ENCODE data around the gene ASCL3. TPM values are rescaled to one million over a fixed set of nuclear protein-coding genes. Genes with fewer than 3 reads are reported as not detected.

ASCL3 gene
- total and polyA plus RNA-seq, 2 of the 8 experiments (the other 6 are each of a cell fraction or from before 2014, with no cell fraction given), result not detected

DNA sequence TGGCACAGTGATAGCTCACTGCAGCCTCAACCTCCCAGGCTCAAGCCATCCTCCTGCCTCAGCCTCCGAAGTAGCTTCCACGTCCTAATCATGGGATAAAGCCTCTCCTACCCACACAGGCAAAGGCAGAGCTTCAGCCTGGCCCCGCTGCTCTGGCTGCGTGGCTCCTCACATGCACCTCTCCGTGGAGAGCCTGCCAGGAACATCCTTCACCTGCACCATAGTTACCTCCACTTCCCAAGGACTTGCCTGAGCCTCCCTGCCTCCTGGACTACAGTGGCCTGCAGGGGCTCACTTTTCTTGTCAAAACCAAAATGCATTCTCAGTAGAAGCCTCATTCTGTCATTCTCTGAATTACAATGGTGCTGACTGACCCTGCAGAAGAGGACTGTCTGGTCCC is 16.6 kb downstream of the ASCL3 start:
- Histone ChIP-seq H3K56ac (replicated peaks; ENCODE audit: insufficient read length, low read depth, low read length) (no peak overlapping the region), H3K27me3 (replicated peaks in 1 of 4; ENCODE audit: control insufficient read depth in 3 of 4, extremely low read depth in 1 of 4, insufficient read depth in 3 of 4, low read length in 3 of 4) (no peaks in the 10 kb centered on the region), H2BK5ac (ENCODE audit: low read depth, low read length) (no peak overlapping the region), H4K8ac (ENCODE audit: extremely low read depth, insufficient read depth, low read length) (no peak overlapping the region; the same call in 1 of the 2 replicates), H3K14ac (ENCODE audit: insufficient read length) (no peak overlapping the region), H2BK20ac (ENCODE audit: low read length) (no peak overlapping the region), H3K9ac (replicated peaks in 1 of 4; ENCODE audit: extremely low read depth in 1 of 4, low read depth in 3 of 4, low read length in 3 of 4) (no peak overlapping the region), H3K36me3 (ENCODE audit: control insufficient read depth in 2 of 4, insufficient read depth in 4 of 4, low read length in 3 of 4) (peaks cover under 1 to 14% (median 5%) of the 10 kb centered on the region in 4 experiments; a peak in 5 of 8 replicates), H3K79me1 (ENCODE audit: low read depth, low read length) (no peaks in the 10 kb centered on the region; the same call in 1 of the 2 replicates), H3K4me1 (replicated peaks in 1 of 4; ENCODE audit: control insufficient read depth in 3 of 4, insufficient read depth in 4 of 4, low read length in 3 of 4) (no peaks in the 10 kb centered on the region), H3K23ac (ENCODE audit: insufficient read length) (no peak overlapping the region), H3K4me2 (ENCODE audit: insufficient read depth in 1 of 2, low read depth in 2 of 2, low read length in 2 of 2) (no peak overlapping the region), H3K9me3 (ENCODE audit: insufficient read depth in 2 of 2, low read depth in 1 of 2, low read length in 1 of 2) (no peaks in the 10 kb centered on the region), H3K79me2 (ENCODE audit: control insufficient read depth in 1 of 2, insufficient read depth in 2 of 2, low read length in 2 of 2) (no peaks in the 10 kb centered on the region), H3K18ac (ENCODE audit: extremely low read depth, low read length) (no peak overlapping the region), H4K20me1 (replicated peaks in 1 of 2; ENCODE audit: control insufficient read depth in 1 of 2, insufficient read depth in 2 of 2, low read length in 2 of 2) (no peaks in the 10 kb centered on the region), H4K91ac (replicated peaks; ENCODE audit: insufficient read length, low read length) (no peak overlapping the region), H2AK5ac (ENCODE audit: low read depth, low read length) (no peak overlapping the region), H2BK15ac (ENCODE audit: low read length) (no peak overlapping the region), H4K5ac (ENCODE audit: insufficient read length, low read depth, low read length) (no peak overlapping the region), H2AFZ (ENCODE audit: low read length) (no peak overlapping the region), H3K4me3 (ENCODE audit: extremely low read depth in 1 of 4, insufficient read depth in 2 of 4, low read depth in 3 of 4, low read length in 4 of 4) (no peak overlapping the region), H3K27ac (ENCODE audit: low read depth, low read length) (no peak overlapping the region), H3K23me2 (ENCODE audit: low read depth, low read length) (no peaks in the 10 kb centered on the region), H2BK12ac (ENCODE audit: low read depth, low read length) (no peak overlapping the region), H2BK120ac (replicated peaks; ENCODE audit: low read depth, low read length) (no peak overlapping the region), H3K4ac (replicated peaks; ENCODE audit: insufficient read length, low read depth, low read length) (no peak overlapping the region)
- FAIRE-seq, result no peak
- no peak for DNase-seq (ENCODE audit: low read depth in 1 of 2, low spot score in 2 of 2)
- 91% methylated on average over 5 of the region's 5 CpGs; no CpG with 5 or more reads in 1 of the 2 experiments for WGBS, 2 experiments (ENCODE audit: extremely low coverage in 1 of 2, insufficient coverage in 1 of 2, insufficient read length in 1 of 2, insufficient replicate concordance in 2 of 2, low coverage in 1 of 2, low lambda C conversion rate in 2 of 2, missing lambda C conversion rate in 1 of 2)
- CTCF ChIA-PET (ENCODE audit: partially characterized antibody), result interaction anchor here (0.5 to 3.4 kb wide), 6 partner anchors 11 to 75 kb away, joined by 3 to 20 read pairs (median 7); no protein-coding TSS in a partner anchor
- POLR2A ChIA-PET (ENCODE audit: partially characterized antibody), result interaction anchor here (0.6 to 1.4 kb wide), 4 partner anchors 9 to 1377 kb away, joined by 3 read pairs; partner anchors contain the start of gene TMEM9B
- TF ChIP-seq KDM4A (IDR thresholded peaks at IDR 0.05; ENCODE audit: low read depth, low read length, severe bottlenecking), result no peak
- TF ChIP-seq JUN (IDR thresholded peaks at IDR 0.05; ENCODE audit: low read depth, low read length), result no peak
- no peak for TF ChIP-seq TBP (IDR thresholded peaks at IDR 0.05; ENCODE audit: low read depth, low read length)
- TF ChIP-seq EZH2 (IDR thresholded peaks at IDR 0.05; ENCODE audit: low read depth, low read length, severe bottlenecking), result no peak
- no peak for TF ChIP-seq SP2 (IDR thresholded peaks at IDR 0.05; ENCODE audit: low read length)
- no peak for TF ChIP-seq GTF2F1 (IDR thresholded peaks at IDR 0.05; ENCODE audit: borderline replicate concordance, low read depth, low read length)
- no peak for TF ChIP-seq SUZ12 (IDR thresholded peaks at IDR 0.05; ENCODE audit: low read length)
- no peak for TF ChIP-seq ASH2L (IDR thresholded peaks at IDR 0.05; ENCODE audit: low read length)
- no peak for TF ChIP-seq SP4 (IDR thresholded peaks at IDR 0.05; ENCODE audit: low read length)

All from H1 (cell line).